GM19238 (cell line): ENCODE results near the gene CATSPER3.

Experiments used
- DNase-seq: peaks from one replicate; pipeline ENCODE4 v3.0.0; 2011; ENCODE audit warnings: low spot score; ENCODE audit not compliant: insufficient read length

CATSPER3 gene

GRCh38 chr5:135059000-135059923 lies 91.6 kb downstream of the CATSPER3 start:
- no peak for DNase-seq

GRCh38 chr5:135060021-135060420 lies 92.3 kb downstream of the CATSPER3 start:
- DNase-seq: no peak

DNA sequence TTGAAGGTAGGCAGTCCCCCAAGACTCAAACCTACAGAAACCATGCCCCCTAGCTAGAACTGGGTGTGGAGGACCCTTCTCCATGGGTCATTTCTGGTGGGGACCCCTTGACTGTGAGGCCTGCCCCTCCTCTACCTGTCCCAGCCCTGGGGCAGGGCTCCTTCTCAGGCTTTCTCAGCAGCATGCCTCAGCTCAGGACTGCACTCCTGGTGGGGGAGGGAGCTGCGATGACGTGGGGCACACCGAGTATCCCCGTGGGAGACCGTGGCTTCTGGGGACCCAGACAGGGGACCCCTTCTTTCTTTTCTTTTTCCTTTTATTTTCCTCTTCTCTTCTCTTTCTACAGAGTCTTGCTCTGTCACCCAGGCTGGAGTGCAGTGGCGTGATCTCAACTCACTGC lies 93.3 kb downstream of the CATSPER3 start:
- no peak for DNase-seq
